BLaER1 (cell line): ENCODE data around the gene CLK2.
A peak's percentile ranks its signal among the peaks of the same experiment; 100 is the strongest.

Experiments used
- H3K27ac ChIP-seq: shearing (Covaris generic); formaldehyde crosslinking; 2 replicates; pipeline ENCODE4 v1.8.1; 2022
- H3K27me3 ChIP-seq: shearing (Covaris generic); formaldehyde crosslinking; 2 replicates; pipeline ENCODE4 v1.8.1; 2022
- H3K36me3 ChIP-seq: shearing (Covaris generic); formaldehyde crosslinking; 2 replicates; pipeline ENCODE4 v1.8.1; 2022
- H3K4me1 ChIP-seq: shearing (Covaris generic); formaldehyde crosslinking; 2 replicates; pipeline ENCODE4 v1.8.1; 2022
- H3K4me2 ChIP-seq: shearing (Covaris generic); formaldehyde crosslinking; 2 replicates; pipeline ENCODE4 v1.8.1; 2022
- H3K4me3 ChIP-seq: shearing (Covaris generic); formaldehyde crosslinking; 2 replicates; pipeline ENCODE4 v1.8.1; 2022
- H3K9ac ChIP-seq: shearing (Covaris generic); formaldehyde crosslinking; 2 replicates; pipeline ENCODE4 v1.8.1; 2022
- H3K9me3 ChIP-seq: shearing (Covaris generic); formaldehyde crosslinking; 2 replicates; pipeline ENCODE4 v1.8.1; 2022
- H4K20me1 ChIP-seq: shearing (Covaris generic); formaldehyde crosslinking; 2 replicates; pipeline ENCODE4 v1.8.1; 2022
- Cebpa-rat ChIP-seq: shearing (Covaris generic); IDR thresholded peaks from 2 replicates; pipeline ENCODE4 v1.8.1; 2022

Gene CLK2

GRCh38 chr1:155285063-155285462 lies 11.8 kb upstream of the CLK2 start:
- H3K9ac ChIP-seq, result no peak overlapping the region
- H4K20me1 ChIP-seq, result no peaks in the 10 kb centered on the region
- TF ChIP-seq Cebpa-rat, result no peak
- no peak overlapping the region for H3K27ac ChIP-seq
- peaks cover 4% of the 10 kb centered on the region; the same call in 1 of the 2 replicates for H3K36me3 ChIP-seq
- H3K4me2 ChIP-seq, result no peak overlapping the region
- no peaks in the 10 kb centered on the region for H3K27me3 ChIP-seq
- H3K4me1 ChIP-seq, result no peaks in the 10 kb centered on the region
- H3K9me3 ChIP-seq, result no peaks in the 10 kb centered on the region
- no peak overlapping the region for H3K4me3 ChIP-seq

GRCh38 chr1:155284476-155284875 lies 11.2 kb upstream of the CLK2 start:
- Histone ChIP-seq H3K4me1 (no peaks in the 10 kb centered on the region), H3K4me3 (no peak overlapping the region), H3K9ac (no peak overlapping the region), H4K20me1 (peaks cover 1% of the 10 kb centered on the region; the same call in 1 of the 2 replicates), H3K27ac (no peak overlapping the region), H3K27me3 (no peaks in the 10 kb centered on the region), H3K36me3 (peaks cover 4% of the 10 kb centered on the region; the same call in 1 of the 2 replicates), H3K9me3 (no peaks in the 10 kb centered on the region), H3K4me2 (no peak overlapping the region)
- no peak for TF ChIP-seq Cebpa-rat

GRCh38 chr1:155282488-155283091 lies 9.3 kb upstream of the CLK2 start:
- peaks cover 13% of the 10 kb centered on the region for H4K20me1 ChIP-seq
- peaks cover 4% of the 10 kb centered on the region; the same call in 1 of the 2 replicates for H3K36me3 ChIP-seq
- H3K27me3 ChIP-seq, result no peaks in the 10 kb centered on the region
- H3K9ac ChIP-seq, result no peak overlapping the region
- H3K9me3 ChIP-seq, result no peaks in the 10 kb centered on the region
- peaks cover 12% of the 10 kb centered on the region for H3K4me1 ChIP-seq
- H3K27ac ChIP-seq, result no peak overlapping the region
- H3K4me2 ChIP-seq, result no peak overlapping the region
- no peak overlapping the region for H3K4me3 ChIP-seq
- TF ChIP-seq Cebpa-rat, result no peak

- Histone ChIP-seq H3K4me1 (peaks cover 24% of the 10 kb centered on the region), H3K27ac (no peak overlapping the region), H3K27me3 (no peaks in the 10 kb centered on the region), H3K9me3 (no peaks in the 10 kb centered on the region), H3K9ac (no peak overlapping the region), H3K36me3 (peaks cover 4% of the 10 kb centered on the region; the same call in 1 of the 2 replicates), H4K20me1 (peaks cover 13% of the 10 kb centered on the region), H3K4me3 (no peak overlapping the region), H3K4me2 (no peak overlapping the region)
- no peak for TF ChIP-seq Cebpa-rat
Observed at GRCh38 chr1:155279268-155279667, 6.0 kb upstream of the CLK2 start.

GRCh38 chr1:155278689-155279160 lies 5.4 kb upstream of the CLK2 start:
- Histone ChIP-seq H3K9ac (no peak overlapping the region), H3K36me3 (0 out of 2 replicates have a peak, but pooled peaks cover 2% of the 10 kb centered on the region), H3K9me3 (no peaks in the 10 kb centered on the region), H3K4me2 (peak overlapping the region; percentile 100), H3K4me1 (peaks cover 29% of the 10 kb centered on the region), H4K20me1 (peaks cover 13% of the 10 kb centered on the region), H3K4me3 (no peak overlapping the region), H3K27ac (no peak overlapping the region), H3K27me3 (no peaks in the 10 kb centered on the region)
- TF ChIP-seq Cebpa-rat, result no peak

GRCh38 chr1:155277902-155278688 lies 4.8 kb upstream of the CLK2 start:
- peak overlapping the region; percentile 73; the same call in 1 of the 2 replicates for H3K9ac ChIP-seq
- peak overlapping the region; percentile 100 for H3K4me2 ChIP-seq
- H3K27ac ChIP-seq, result no peak overlapping the region
- H3K36me3 ChIP-seq, result no peaks in the 10 kb centered on the region
- no peaks in the 10 kb centered on the region for H3K27me3 ChIP-seq
- H4K20me1 ChIP-seq, result peaks cover 13% of the 10 kb centered on the region
- no peaks in the 10 kb centered on the region for H3K9me3 ChIP-seq
- H3K4me1 ChIP-seq, result peaks cover 30% of the 10 kb centered on the region
- peak overlapping the region; percentile 79 for H3K4me3 ChIP-seq
- TF ChIP-seq Cebpa-rat, result no peak

- Histone ChIP-seq H3K9me3 (no peaks in the 10 kb centered on the region), H3K4me3 (peak within 1 kb of the TSS; percentile 79), H3K9ac (peak within 1 kb of the TSS; percentile 73; the same call in 1 of the 2 replicates), H3K4me2 (peak within 1 kb of the TSS; percentile 100), H3K4me1 (peaks cover 34% of the 10 kb centered on the region), H3K27ac (no peak within 1 kb of the TSS), H4K20me1 (peaks cover 19% of the 10 kb centered on the region), H3K27me3 (no peaks in the 10 kb centered on the region), H3K36me3 (no peaks in the 10 kb centered on the region)
- TF ChIP-seq Cebpa-rat, result no peak
Observed at GRCh38 chr1:155277070-155277901, 4.0 kb upstream of the CLK2 start, which contains the start of gene HCN3. Gene HCN3, plus strand, starts transcription at chr1:155277463. Its CDS starts 128 bp downstream, at chr1:155277591.

GRCh38 chr1:155272466-155273342 lies 600 bp downstream of the CLK2 start:
- peak overlapping the region; percentile 80 for H3K4me3 ChIP-seq
- H4K20me1 ChIP-seq, result peaks cover 47% of the 10 kb centered on the region
- H3K36me3 ChIP-seq, result peaks cover 42% of the 10 kb centered on the region

More at GRCh38 chr1:155272466-155273342, 600 bp downstream of the CLK2 start:
- H3K4me2 ChIP-seq, result peak overlapping the region; percentile 86
- H3K27ac ChIP-seq, result peak overlapping the region; percentile 88
- H3K9me3 ChIP-seq, result no peaks in the 10 kb centered on the region
- peaks cover 31% of the 10 kb centered on the region for H3K4me1 ChIP-seq
- H3K9ac ChIP-seq, result peak overlapping the region; percentile 91
- no peak for TF ChIP-seq Cebpa-rat
- no peaks in the 10 kb centered on the region for H3K27me3 ChIP-seq
